ENCODE data around the gene MRPS14.

- TF ChIP-seq FOXP1 (CRISPR knock-in tag; IDR thresholded peaks at IDR 0.05), result no peak
- TF ChIP-seq ZNF274 (IDR thresholded peaks at IDR 0.05; ENCODE audit: borderline replicate concordance, low read depth, low read length), result no peak
- TF ChIP-seq CTCF (IDR thresholded peaks at IDR 0.05 in 2 of 3, conservative IDR thresholded peaks at IDR 0.05 in 1 of 3; ENCODE audit: insufficient read depth in 2 of 3, low read depth in 1 of 3, low read length in 3 of 3), result no peak
- no peak for TF ChIP-seq RFX5 (IDR thresholded peaks at IDR 0.05; ENCODE audit: low read depth, low read length)
- no peak for TF ChIP-seq ZNF707 (CRISPR knock-in tag; conservative IDR thresholded peaks at IDR 0.05)
- TF ChIP-seq POLR2A (conservative IDR thresholded peaks at IDR 0.05), result no peak
Observed at GRCh38 chr1:174968750-174969244, 54.4 kb downstream of the MRPS14 start.

Measured in K562 (cell line).